ENCODE data around the gene TUBG1. TPM values are rescaled to one million over a fixed set of nuclear protein-coding genes. Genes with fewer than 3 reads are reported as not detected.

Gene TUBG1
- 10 to 100 TPM; 17.4 to 23.1 TPM for total RNA-seq

DNA sequence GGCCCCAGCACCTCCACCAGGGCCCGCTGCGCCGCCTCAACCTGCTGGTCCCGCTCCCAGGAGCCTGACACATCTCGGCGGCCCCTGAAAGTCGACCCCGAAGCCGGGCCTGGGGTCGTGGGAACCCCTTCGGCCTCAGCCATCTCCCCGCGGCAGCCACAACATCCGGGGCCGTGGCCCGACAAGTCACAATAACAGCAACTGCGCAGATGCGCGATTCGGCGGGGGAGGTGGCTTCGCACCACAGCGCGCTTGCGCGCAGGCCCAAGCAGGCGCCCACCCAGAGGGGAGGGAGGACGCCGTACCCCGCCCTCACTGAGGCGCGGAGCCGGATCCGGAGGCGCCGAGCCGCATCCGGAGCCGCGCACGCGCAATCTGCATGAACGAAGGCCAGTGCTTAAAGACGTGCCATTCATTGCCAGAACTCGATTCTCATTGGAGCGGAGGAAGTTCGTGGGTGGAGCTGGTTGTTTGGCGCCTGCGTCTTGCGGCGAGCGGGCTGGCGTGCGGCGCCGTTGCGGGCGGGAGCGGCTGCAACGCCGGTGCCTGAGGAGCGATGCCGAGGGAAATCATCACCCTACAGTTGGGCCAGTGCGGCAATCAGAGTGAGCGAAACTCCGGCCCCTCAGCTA, at the start of gene TUBG1, which contains the start of gene RETREG3:
TUBG1 (plus strand) TSS at position 502 of the 632 bp plus-strand sequence; CDS start at position 557, 55 bp downstream.
RETREG3 (minus strand) TSS at position 193 of the 632 bp plus-strand sequence; CDS start at position 143, 50 bp downstream.
- peak within 1 kb of the TSS; percentile 74 to 91 for H3K4me3 ChIP-seq
- ATAC-seq = peak; percentile 95
- no peaks in the 10 kb centered on the region for H3K9me3 ChIP-seq
- no peaks in the 10 kb centered on the region for H3K27me3 ChIP-seq
- WGBS, 2 donors = 0 to 1% methylated on average over 6 to 60 of the region's 66 CpGs
- peaks cover 42% of the 10 kb centered on the region for H3K4me1 ChIP-seq
- TF ChIP-seq, protein P1, sequence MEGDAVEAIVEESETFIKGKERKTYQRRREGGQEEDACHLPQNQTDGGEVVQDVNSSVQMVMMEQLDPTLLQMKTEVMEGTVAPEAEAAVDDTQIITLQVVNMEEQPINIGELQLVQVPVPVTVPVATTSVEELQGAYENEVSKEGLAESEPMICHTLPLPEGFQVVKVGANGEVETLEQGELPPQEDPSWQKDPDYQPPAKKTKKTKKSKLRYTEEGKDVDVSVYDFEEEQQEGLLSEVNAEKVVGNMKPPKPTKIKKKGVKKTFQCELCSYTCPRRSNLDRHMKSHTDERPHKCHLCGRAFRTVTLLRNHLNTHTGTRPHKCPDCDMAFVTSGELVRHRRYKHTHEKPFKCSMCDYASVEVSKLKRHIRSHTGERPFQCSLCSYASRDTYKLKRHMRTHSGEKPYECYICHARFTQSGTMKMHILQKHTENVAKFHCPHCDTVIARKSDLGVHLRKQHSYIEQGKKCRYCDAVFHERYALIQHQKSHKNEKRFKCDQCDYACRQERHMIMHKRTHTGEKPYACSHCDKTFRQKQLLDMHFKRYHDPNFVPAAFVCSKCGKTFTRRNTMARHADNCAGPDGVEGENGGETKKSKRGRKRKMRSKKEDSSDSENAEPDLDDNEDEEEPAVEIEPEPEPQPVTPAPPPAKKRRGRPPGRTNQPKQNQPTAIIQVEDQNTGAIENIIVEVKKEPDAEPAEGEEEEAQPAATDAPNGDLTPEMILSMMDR (IDR thresholded peaks at IDR 0.05) = peak in 5 of 7 experiments; percentile 13 to 57 (median 50)
- peak; percentile 67 to 90 (median 86) for TF ChIP-seq POLR2A (IDR thresholded peaks at IDR 0.05)
- peak within 1 kb of the TSS; percentile 80 to 93 (median 86) for H3K27ac ChIP-seq
- intact Hi-C loops (cut with DNase I) = no loop called here
- DNase-seq = peak; percentile 99
- peaks cover 17 to 18% of the 10 kb centered on the region in 2 donors for H3K36me3 ChIP-seq (replicated peaks in 1 of 2; ENCODE audit: insufficient read depth in 1 of 2, low read depth in 2 of 2)

DNA sequence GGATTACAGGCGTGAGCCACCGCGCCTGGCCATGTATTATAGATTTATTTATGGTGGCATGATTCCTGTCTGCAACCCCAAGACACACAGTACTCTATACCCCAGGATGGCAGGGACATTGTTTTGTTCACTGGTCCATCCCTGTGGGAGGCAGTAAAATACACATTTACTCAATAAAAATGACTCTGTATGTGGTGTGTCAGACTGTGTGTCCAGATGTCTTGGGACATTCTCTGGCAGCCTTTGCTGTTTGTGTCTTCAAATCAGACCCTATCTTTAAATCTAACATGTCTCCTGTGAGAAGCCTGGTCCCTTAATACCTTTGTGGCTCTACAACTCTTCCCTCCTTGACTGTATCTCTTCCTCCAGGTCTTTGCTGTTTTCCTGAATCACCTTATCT, 49.2 kb upstream of the TUBG1 start:
- no peaks in the 10 kb centered on the region for H3K9me3 ChIP-seq
- 56 to 73% methylated on average over 3 of the region's 3 CpGs for WGBS, 2 donors
- no peak overlapping the region for H3K27ac ChIP-seq
- TF ChIP-seq POLR2A (IDR thresholded peaks at IDR 0.05) = no peak
- TF ChIP-seq, protein P1 (IDR thresholded peaks at IDR 0.05) = no peak
- H3K4me1 ChIP-seq = peaks cover 37% of the 10 kb centered on the region
- intact Hi-C loops (cut with DNase I) = no loop called here
- no peaks in the 10 kb centered on the region for H3K27me3 ChIP-seq
- H3K36me3 ChIP-seq (replicated peaks in 1 of 2; ENCODE audit: insufficient read depth in 1 of 2, low read depth in 2 of 2) = peaks cover 0 to 9% of the 10 kb centered on the region in 2 donors
- no peak overlapping the region for H3K4me3 ChIP-seq
- DNase-seq = no peak
- no peak for ATAC-seq

DNA sequence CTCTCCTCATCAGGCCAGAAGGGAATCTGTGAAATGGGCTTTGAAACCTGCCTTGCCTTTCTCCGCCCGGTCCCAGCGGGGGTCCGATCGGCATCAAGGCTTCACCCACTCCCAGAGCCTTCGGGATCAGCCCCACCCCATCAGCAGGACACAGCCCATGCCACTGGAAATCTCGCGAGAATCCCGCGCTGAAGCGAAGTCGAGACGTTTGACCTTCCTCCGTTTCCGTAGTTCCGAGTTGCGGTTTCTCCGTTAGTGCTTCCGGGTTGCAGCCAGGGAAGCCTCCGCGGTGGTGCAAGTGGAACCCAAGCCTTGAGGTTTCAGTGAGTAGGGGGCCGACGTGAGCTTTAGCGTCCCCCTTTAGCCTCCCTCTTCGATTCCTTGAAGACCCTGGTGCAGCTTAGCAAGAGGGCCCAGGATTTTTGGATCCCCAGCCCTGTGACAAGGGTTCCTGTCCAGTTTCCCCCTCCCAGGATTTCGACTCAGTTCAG, 47.5 kb upstream of the TUBG1 start, which contains the start of gene COASY:
COASY (plus strand) TSS at position 252 of the 491 bp plus-strand sequence. CDS start 475 bp downstream, outside the sequence.
- Histone ChIP-seq H3K27ac (peak within 1 kb of the TSS; percentile 72 to 93 (median 88)), H3K27me3 (no peaks in the 10 kb centered on the region), H3K4me3 (peak within 1 kb of the TSS; percentile 72 to 90), H3K4me1 (peaks cover 44% of the 10 kb centered on the region), H3K9me3 (no peaks in the 10 kb centered on the region), H3K36me3 (replicated peaks in 1 of 2; ENCODE audit: insufficient read depth in 1 of 2, low read depth in 2 of 2) (peaks cover 0 to 15% of the 10 kb centered on the region in 2 donors)
- peak; percentile 85 for ATAC-seq
- 0% methylated on average over 26 of the region's 26 CpGs; no CpG with 5 or more reads in 1 of the 2 donors for WGBS, 2 donors
- peak; percentile 18 to 81 (median 80) for TF ChIP-seq POLR2A (IDR thresholded peaks at IDR 0.05)
- TF ChIP-seq, protein P1 (IDR thresholded peaks at IDR 0.05) = peak in 1 of 7 experiments; percentile 7
- peak; percentile 96 to 98 (median 97) for DNase-seq
- intact Hi-C loops (cut with DNase I) = no loop called here

DNA sequence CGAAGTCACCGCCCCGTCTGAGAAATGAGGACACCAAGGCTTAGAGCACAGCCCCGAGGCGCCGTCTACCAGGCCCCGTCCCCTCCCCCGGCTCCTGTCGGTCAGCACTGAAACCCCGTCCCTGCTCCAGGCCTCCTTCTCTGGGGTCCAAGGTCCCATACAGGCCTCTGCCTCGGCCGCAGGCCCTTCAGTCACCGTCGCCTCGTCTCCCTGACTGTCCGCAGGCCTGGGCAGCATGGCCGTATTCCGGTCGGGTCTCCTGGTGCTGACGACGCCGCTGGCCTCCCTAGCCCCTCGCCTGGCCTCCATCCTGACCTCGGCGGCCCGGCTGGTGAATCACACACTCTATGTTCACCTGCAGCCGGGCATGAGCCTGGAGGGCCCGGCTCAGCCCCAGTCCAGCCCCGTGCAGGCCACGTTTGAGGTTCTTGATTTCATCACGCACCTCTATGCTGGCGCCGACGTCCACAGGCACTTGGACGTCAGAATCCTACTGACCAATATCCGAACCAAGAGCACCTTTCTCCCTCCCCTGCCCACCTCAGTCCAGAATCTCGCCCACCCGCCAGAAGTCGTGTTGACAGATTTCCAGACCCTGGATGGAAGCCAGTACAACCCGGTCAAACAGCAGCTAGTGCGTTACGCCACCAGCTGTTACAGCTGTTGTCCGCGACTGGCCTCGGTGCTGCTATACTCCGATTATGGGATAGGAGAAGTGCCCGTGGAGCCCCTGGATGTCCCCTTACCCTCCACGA, 46.9 kb upstream of the TUBG1 start:
- TF ChIP-seq, protein P1 (IDR thresholded peaks at IDR 0.05) = peak in 1 of 7 experiments; percentile 1
- peak in 1 of 3 donors; percentile 12 for TF ChIP-seq POLR2A (IDR thresholded peaks at IDR 0.05)
- H3K27ac ChIP-seq = peak overlapping the region; percentile 72 to 93 (median 88)
- no peaks in the 10 kb centered on the region for H3K9me3 ChIP-seq
- H3K27me3 ChIP-seq = no peaks in the 10 kb centered on the region
- ATAC-seq = peak; percentile 5
- H3K36me3 ChIP-seq (replicated peaks in 1 of 2; ENCODE audit: insufficient read depth in 1 of 2, low read depth in 2 of 2) = peaks cover 0 to 15% of the 10 kb centered on the region in 2 donors
- intact Hi-C loops (cut with DNase I) = no loop called here
- peak; percentile 42 to 55 (median 45) for DNase-seq
- peaks cover 46% of the 10 kb centered on the region for H3K4me1 ChIP-seq
- H3K4me3 ChIP-seq = peak overlapping the region; percentile 72 to 90
- WGBS, 2 donors = 3 to 12% methylated on average over 18 to 47 of the region's 48 CpGs

All from body of pancreas (tissue), 4 donors.